Endometrium (tissue), 2 donors: ENCODE measurements around the gene EPHA7.

ENCODE experiments used
- FAIRE-seq: peaks from 2 replicates; lab custom pipeline; 2012; peaks lifted over from hg19 to GRCh38; lab: Jason Lieb, UNC
- donor health status: control.
- donor health status: control.

Gene EPHA7

GRCh38 chr6:93393554-93394074 lies 25.7 kb downstream of the EPHA7 start:
- no peak for FAIRE-seq

GRCh38 chr6:93392797-93393196 lies 26.6 kb downstream of the EPHA7 start:
- peak; percentile 77 for FAIRE-seq

- FAIRE-seq, result no peak
Measured at GRCh38 chr6:93391965-93392364, 27.4 kb downstream of the EPHA7 start.

DNA sequence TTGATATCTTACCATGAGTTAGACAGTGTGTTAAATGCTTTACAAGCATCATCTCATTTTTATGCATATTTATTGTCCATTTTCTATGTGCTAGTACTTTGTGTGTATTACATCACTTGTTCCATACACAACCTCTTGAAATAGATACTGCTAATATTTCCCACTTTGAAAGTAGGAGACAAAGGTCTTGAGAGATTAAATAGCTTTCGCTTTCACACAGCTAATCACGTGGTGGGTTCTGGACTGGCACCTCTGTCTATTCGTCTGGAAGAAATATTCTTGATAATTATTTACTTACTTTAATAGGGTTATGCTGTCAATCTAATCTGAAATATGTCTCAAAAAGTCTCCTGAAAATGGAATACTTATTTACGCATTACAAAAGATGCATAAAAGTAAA lies 30.2 kb downstream of the EPHA7 start:
- FAIRE-seq, result no peak

DNA sequence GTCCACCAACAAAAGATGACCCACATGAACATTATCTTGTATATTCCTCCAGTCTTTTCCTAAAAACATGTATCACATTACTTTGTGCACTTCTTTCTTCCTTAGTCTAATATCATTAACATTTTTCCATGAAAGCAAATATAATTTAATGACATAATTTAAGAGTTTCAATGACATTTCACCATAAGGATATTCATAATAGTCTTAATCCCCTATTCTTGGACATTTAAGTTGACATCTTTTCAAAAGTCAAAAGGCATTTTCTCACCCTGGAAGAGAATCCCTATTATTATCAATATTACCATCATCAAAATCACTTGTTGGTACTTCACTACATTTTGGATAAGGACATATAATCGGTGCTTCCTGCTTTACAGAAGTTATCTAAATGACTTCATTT lies 31.3 kb downstream of the EPHA7 start:
- no peak for FAIRE-seq

- FAIRE-seq, result no peak
Measured at GRCh38 chr6:93376026-93376540, 43.3 kb downstream of the EPHA7 start.

DNA sequence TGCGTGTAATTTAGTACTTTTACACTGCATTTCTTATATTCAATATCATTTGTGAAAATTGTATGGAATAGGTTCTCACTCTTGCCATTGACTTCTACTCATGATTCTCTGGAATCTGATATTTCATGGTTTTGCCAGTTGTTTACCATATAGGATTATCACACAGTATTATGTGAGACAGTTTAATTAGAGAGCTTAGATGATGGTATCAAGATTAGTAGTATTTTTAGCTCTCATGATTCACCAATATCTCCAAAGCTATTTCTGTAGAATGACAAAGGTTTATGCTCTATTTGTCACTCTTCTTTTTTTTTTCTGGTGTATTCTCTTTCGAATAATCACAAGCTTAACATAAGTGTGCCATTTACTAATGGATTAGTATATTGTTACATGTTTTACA lies 45.9 kb downstream of the EPHA7 start:
- no peak for FAIRE-seq

DNA sequence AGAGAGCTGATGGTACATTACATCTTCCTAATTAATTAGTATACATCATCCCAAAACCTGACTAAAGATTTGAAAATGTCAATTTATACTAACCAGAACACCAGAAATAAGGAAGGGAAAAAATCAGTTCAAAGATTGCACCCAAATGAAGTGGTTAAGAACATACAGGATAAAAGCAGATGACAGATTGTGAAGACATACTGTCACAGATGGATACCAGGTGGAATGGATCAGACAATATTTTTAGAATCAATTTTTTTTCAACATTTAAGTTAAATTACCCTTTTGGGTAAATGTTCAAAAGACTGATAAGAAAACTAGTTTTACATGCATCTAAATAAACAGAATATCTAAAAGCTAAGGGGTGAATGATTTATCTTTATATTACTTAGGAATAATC lies 47.6 kb downstream of the EPHA7 start:
- no peak for FAIRE-seq

- no peak for FAIRE-seq
Measured at GRCh38 chr6:93369586-93370134, 49.7 kb downstream of the EPHA7 start.

DNA sequence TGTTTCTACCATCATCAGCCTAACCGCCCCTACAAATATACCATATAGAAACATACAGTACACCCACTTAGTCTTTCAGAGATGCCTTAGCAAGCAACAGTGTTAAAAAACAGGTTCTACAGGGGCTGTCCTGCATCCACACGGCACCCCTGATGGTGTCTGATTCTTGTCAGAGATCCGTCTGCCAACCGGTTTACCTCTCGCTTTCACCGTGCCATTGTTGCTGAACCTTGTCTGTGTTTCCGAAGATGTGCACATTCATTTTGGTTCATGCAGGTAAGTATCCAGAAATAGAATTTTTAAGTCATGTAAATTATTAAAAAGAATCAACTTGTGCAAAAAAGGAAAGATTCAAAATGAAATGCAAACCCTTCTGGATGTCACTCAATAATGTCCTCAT lies 52.9 kb downstream of the EPHA7 start:
- no peak for FAIRE-seq

DNA sequence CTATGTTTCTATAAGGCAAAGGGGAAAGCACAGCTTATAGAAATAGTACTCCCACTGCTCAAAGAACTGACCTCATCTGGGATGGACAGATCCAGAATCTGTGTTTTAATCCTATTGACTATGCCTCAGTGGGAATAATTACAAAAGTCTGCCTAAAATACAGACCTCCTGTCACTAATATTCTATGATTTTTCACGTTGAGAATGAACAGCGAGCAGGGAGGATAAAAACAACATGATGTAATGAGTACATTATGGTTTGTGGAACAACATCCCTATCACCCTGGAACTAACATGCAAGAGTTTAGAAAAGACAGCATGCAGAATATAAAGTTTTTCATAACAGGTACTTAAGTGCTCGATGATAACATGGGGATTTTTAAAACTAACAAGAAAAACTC lies 53.9 kb downstream of the EPHA7 start:
- no peak for FAIRE-seq

GRCh38 chr6:93358435-93358834 lies 60.9 kb downstream of the EPHA7 start:
- no peak for FAIRE-seq

GRCh38 chr6:93352604-93353003 lies 66.8 kb downstream of the EPHA7 start:
- FAIRE-seq, result no peak

GRCh38 chr6:93351222-93351621 lies 68.1 kb downstream of the EPHA7 start:
- no peak for FAIRE-seq

DNA sequence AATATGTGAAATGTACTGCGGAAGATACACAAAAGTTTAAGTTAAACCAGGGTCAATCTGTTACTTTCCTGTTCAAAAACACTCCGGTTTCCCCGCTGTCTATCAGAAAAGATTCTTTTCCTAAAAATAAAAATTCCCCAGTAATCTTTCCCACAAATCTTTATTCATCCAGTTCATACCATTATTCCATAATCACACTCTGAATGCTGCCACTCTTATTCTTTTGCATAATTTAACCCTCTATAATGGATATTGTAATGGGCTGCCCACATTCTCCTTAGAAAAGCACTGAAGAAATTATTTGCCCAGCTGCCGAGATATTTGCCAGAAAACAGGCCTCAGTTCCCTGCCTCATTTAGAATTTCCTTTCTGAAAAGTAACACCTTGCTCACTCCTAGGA lies 68.6 kb downstream of the EPHA7 start:
- no peak for FAIRE-seq

- FAIRE-seq, result no peak
Measured at GRCh38 chr6:93344333-93344835, 75.0 kb downstream of the EPHA7 start.

DNA sequence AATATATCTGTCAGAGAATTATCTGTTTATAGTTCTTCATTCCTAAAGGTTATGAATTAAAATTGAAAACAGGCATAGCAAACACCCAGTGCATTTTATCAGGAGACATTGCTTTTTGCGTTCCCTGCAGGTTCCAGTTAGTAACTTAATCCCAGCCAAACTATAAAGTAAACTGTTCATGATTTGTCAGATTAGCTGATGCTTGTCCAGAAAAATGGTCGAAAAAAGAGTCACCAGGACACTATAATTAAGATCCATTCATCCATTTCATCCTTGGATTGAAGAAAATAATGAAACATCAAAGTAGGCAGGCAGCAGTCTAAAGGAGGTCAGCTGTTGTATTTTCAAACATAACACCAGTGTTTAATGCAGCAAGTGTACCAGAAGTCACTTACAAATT lies 75.9 kb downstream of the EPHA7 start:
- no peak for FAIRE-seq

DNA sequence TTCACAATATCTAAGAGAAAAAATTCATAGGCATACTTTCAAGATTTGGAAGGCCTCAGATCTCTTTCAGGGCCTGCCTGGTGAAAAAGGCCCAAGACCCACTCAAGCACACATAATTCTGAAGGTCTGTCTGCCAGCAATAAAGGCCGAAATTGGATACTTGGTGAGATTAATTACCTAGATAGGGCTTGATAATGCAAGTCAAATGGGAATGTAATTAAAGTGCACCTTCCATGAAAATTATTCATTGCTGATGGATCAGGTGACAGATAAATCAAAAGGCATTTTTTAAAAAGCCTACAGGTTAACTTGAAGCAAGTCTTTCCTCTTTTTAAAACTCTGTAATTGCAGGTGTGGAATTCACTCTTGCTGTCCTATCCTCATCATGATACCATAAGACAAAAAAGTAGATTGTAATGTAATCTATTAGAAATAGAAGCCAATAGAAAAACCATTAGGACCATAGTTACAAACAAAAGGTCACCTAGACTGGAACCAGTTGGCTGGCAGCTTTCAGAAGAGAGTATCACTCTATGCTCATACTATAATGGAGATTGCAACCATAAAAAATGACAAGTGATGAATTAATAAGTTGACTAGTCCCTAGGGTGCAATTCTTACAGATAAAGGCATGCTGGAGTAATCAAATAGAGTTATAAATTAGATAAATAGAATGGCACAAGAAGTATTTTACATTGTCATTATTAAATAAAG lies 77.3 kb downstream of the EPHA7 start:
- no peak for FAIRE-seq

GRCh38 chr6:93337772-93338394 lies 81.5 kb downstream of the EPHA7 start:
- no peak for FAIRE-seq

DNA sequence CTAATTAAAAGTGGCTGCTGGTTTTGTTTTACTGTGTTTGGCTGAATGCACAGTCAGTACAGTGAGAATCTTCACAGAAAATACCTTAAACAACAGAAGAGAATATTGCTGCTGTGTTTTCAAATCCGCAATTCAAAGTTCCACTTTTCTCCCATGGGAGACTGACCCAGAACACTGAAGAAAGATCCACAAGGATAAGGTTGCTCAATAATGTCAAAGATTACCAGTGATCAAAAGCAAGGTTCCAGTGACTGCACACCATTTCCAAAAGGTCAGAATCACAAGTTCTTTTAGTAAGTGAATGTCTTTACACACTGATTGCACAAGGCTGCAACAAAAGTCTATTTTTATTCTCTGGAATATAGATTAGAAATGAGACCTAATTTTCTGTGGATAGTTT lies 82.3 kb downstream of the EPHA7 start:
- FAIRE-seq, result no peak

DNA sequence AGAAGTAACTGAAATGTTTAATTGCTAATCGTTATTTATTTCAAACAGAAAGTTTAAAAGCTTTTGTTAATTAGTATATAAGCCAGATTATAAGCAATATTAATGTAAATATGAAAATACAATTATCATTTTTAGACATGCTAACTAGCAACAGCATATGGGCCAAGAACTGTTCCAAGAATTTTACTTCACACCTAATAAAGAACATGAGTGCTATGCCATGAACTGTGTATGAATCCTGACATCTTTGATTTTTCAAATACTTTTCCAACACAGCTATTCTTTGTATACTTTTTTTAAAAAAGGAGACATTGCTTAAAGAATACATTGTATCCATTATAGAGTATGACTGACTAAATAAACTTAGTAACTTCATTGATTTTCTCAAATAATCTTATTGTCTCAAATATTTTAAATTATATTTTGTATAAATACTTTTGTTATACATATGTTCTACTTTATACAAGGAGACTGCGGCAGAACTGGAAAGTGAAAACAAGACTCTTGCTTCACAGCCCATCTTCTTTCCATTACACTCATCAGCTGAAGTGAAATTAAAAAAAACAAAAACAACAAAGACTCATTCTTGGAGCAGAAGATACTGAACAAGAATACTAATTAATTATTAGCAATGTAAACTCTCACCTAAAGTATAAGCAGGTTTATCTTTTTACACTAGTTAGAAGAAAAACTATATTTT lies 89.9 kb downstream of the EPHA7 start:
- FAIRE-seq, result no peak

DNA sequence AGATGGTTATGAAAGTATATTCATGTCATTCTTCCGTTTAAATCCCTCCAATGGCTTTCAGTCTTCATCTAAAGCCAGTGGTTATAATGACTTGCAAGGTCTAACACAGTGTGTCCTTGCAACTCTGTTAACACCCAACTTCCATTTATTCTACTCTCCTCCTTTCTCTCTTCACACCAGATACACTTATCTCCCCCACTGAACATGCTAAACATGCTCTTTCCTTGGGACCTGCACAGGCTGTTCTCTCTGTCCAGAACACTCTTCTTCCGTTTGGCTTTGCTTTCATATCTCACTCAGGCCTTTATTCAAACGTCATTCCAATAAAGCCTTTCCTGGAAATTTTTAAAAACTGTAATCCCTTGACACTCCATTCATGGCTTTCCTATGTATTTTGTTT lies 91.5 kb downstream of the EPHA7 start:
- FAIRE-seq, result no peak

DNA sequence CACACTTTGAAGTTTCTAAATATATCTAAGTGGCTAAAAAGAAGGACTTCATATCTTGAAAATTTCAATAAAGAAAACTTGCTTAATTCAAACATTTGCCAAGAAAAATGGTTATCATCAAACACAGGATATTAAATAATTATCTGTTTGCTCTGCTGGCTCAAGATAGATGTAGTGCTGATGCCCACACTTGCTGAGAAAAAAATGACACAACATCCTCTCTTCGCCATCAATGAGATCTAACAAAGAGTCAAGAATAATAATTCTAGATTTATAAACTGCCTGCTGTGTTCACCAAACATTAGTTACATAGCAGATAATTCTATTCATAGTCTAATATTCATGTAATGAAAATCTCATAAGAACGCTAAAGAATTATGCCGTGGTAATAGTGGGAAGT lies 93.6 kb downstream of the EPHA7 start:
- FAIRE-seq, result no peak
